Panc1 (cell line): ENCODE results near the gene KCNMB1. TPM values are rescaled to one million over a fixed set of nuclear protein-coding genes. Genes with fewer than 3 reads are reported as not detected.
A peak's percentile ranks its signal among the peaks of the same experiment; 100 is the strongest.

ENCODE experiments used
- ATAC-seq: fragments of 200-7000 bp; cut with Tn5 transposase; 2 replicates; pipeline ENCODE4 v1.9.1; 2020; ENCODE audit warnings: mild to moderate bottlenecking, moderate library complexity
- BruUV-seq: library from RNA; stranded (reverse); fragments of 400-500 nt; replicated peaks from 2 replicates; lab custom pipeline; 2021; lab: Mats Ljungman, UMichigan
- CTCF ChIA-PET: fragments of 300-600 bp; sonication (Branson Sonifier 250); formaldehyde crosslinking; loops from one replicate; lab custom pipeline; 2022; ENCODE audit warnings: antibody characterized with exemption; lab: Charles Lee
- POLR2A ChIA-PET: fragments of 300-600 bp; sonication (Branson Sonifier 250); formaldehyde crosslinking; loops from one replicate; lab custom pipeline; 2022; ENCODE audit warnings: antibody characterized with exemption; lab: Charles Lee
- DNase-seq: peaks from one replicate; pipeline ENCODE4 v3.0.0-alpha.2; 2010; ENCODE audit warnings: low read depth, low spot score
- H3K27ac ChIP-seq: 2 replicates; pipeline ENCODE4 v1.5.1; 2011; ENCODE audit warnings: mild to moderate bottlenecking, low read length, inconsistent platforms
- H3K27me3 ChIP-seq: fragments of 200-500 bp; sonication (Bioruptor generic); 2 replicates; pipeline ENCODE4 v1.6.0; 2014; ENCODE audit warnings: low read length, inconsistent platforms; ENCODE audit not compliant: control insufficient read depth, insufficient read depth
- H3K36me3 ChIP-seq: fragments of 200-500 bp; sonication (Bioruptor generic); 2 replicates; pipeline ENCODE4 v1.5.1; 2014; ENCODE audit warnings: inconsistent platforms, mild to moderate bottlenecking, low read length, moderate library complexity; ENCODE audit not compliant: control insufficient read depth, insufficient read depth
- H3K4me1 ChIP-seq: 2 replicates; pipeline ENCODE4 v1.5.1; 2011; ENCODE audit warnings: inconsistent platforms, mild to moderate bottlenecking, low read length, moderate library complexity; ENCODE audit not compliant: control insufficient read depth, insufficient read depth
- H3K4me3 ChIP-seq, 2 experiments: 2 replicates each; pipeline ENCODE4 v1.5.1; 2011 to 2012; ENCODE audit warnings: low read depth in 2 of 2, low read length in 2 of 2, mild to moderate bottlenecking in 2 of 2, inconsistent platforms in 1 of 2, moderate library complexity in 1 of 2
- H3K9me3 ChIP-seq: fragments of 200-500 bp; sonication (Bioruptor generic); 2 replicates; pipeline ENCODE4 v1.5.1; 2014; ENCODE audit warnings: low read depth, mild to moderate bottlenecking, inconsistent platforms, low read length, moderate library complexity; ENCODE audit not compliant: control insufficient read depth, insufficient read depth
- CTCF ChIP-seq: fragments of 450-650 bp; IDR thresholded peaks from 2 replicates; pipeline ENCODE4 v1.5.1; 2017; ENCODE audit warnings: mild to moderate bottlenecking
- POLR2AphosphoS5 ChIP-seq: IDR thresholded peaks from 2 replicates; pipeline ENCODE4 v1.6.1; 2012; ENCODE audit warnings: mild to moderate bottlenecking, low read depth, low read length, moderate library complexity
- SIN3A ChIP-seq: IDR thresholded peaks from 2 replicates; pipeline ENCODE4 v1.6.1; 2012; ENCODE audit warnings: low read depth, mild to moderate bottlenecking, low read length, moderate library complexity, borderline replicate concordance; ENCODE audit not compliant: insufficient read depth
- TCF7L2 ChIP-seq: IDR thresholded peaks from 2 replicates; pipeline ENCODE4 v1.6.1; 2011; ENCODE audit warnings: mild to moderate bottlenecking, low read depth, low read length, inconsistent platforms
- in situ Hi-C: cut with HindIII; loops from 2 replicates; pipeline ENCODE4 v1.10.0; 2016; ENCODE audit warnings: low sequenced_read_pairs, low pct_unique_long_range_greater_than_20kb
- intact Hi-C: fragments of 100-400 bp; cut with micrococcal nuclease; formaldehyde crosslinking; loops from one replicate; pipeline ENCODE4 v1.10.0; 2022; ENCODE audit not compliant: unreplicated experiment
- total RNA-seq: library from RNA; stranded (reverse); gene quantifications from one replicate; pipeline ENCODE4 v1.2.1, GENCODE V29; 2021; ENCODE audit not compliant: unreplicated experiment
- TF ChIP-seq, protein P1 (sequence below), 2 experiments: IDR thresholded peaks; 2 replicates each; pipeline ENCODE4 v1.6.1; 2011 to 2012; ENCODE audit warnings: low read depth in 2 of 2, control low read depth in 1 of 2, low read length in 1 of 2, mild to moderate bottlenecking in 1 of 2, moderate library complexity in 1 of 2; ENCODE audit not compliant: insufficient read depth in 1 of 2

The KCNMB1 gene
- total RNA-seq, 1 experiment from 2014 or later, result not detected

GRCh38 chr5:170413897-170414296 lies 24.7 kb upstream of the KCNMB1 start:
- CTCF ChIA-PET, result no interaction called here
- in situ Hi-C loops, result no loop called here

DNA sequence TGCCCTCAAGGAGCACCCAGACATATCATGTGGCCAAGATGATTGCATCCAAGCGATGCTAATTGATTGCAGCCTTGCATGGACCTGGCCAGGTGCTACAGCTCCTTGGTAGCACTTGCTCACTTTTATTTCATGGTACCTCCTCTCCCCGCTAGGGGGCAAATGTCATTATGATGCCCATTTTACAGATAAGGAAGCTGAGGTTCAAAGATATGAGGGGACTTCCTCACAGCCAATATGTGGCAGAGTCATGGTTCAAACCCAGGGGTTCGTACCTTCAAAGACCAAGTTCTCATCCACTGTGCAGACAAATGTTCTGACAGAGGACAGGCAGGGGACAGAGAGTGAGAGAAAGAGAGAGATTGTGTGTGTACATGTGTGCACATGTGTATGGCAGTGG lies 21.9 kb upstream of the KCNMB1 start:
- H3K4me1 ChIP-seq, result no peaks in the 10 kb centered on the region
- no peak for TF ChIP-seq TCF7L2
- no peak for TF ChIP-seq POLR2AphosphoS5
- TF ChIP-seq, protein P1, sequence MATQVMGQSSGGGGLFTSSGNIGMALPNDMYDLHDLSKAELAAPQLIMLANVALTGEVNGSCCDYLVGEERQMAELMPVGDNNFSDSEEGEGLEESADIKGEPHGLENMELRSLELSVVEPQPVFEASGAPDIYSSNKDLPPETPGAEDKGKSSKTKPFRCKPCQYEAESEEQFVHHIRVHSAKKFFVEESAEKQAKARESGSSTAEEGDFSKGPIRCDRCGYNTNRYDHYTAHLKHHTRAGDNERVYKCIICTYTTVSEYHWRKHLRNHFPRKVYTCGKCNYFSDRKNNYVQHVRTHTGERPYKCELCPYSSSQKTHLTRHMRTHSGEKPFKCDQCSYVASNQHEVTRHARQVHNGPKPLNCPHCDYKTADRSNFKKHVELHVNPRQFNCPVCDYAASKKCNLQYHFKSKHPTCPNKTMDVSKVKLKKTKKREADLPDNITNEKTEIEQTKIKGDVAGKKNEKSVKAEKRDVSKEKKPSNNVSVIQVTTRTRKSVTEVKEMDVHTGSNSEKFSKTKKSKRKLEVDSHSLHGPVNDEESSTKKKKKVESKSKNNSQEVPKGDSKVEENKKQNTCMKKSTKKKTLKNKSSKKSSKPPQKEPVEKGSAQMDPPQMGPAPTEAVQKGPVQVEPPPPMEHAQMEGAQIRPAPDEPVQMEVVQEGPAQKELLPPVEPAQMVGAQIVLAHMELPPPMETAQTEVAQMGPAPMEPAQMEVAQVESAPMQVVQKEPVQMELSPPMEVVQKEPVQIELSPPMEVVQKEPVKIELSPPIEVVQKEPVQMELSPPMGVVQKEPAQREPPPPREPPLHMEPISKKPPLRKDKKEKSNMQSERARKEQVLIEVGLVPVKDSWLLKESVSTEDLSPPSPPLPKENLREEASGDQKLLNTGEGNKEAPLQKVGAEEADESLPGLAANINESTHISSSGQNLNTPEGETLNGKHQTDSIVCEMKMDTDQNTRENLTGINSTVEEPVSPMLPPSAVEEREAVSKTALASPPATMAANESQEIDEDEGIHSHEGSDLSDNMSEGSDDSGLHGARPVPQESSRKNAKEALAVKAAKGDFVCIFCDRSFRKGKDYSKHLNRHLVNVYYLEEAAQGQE (IDR thresholded peaks at IDR 0.05; ENCODE audit: insufficient read depth in 1 of 2, low read depth in 2 of 2, low read length in 1 of 2), result no peak
- no peak for TF ChIP-seq SIN3A
- peak; percentile 63 for TF ChIP-seq CTCF
- CTCF ChIA-PET, result no interaction called here
- no peak for ATAC-seq
- DNase-seq, result no peak
- intact Hi-C loops, result no loop called here
- POLR2A ChIA-PET, result no interaction called here
- no TSS peak for BruUV-seq
- H3K27ac ChIP-seq, result no peak overlapping the region
- in situ Hi-C loops, result no loop called here
- H3K9me3 ChIP-seq, result no peaks in the 10 kb centered on the region
- H3K36me3 ChIP-seq, result no peaks in the 10 kb centered on the region
- H3K4me3 ChIP-seq, result no peak overlapping the region
- no peaks in the 10 kb centered on the region for H3K27me3 ChIP-seq

More at GRCh38 chr5:170413897-170414296, 24.7 kb upstream of the KCNMB1 start:
- no peaks in the 10 kb centered on the region for H3K36me3 ChIP-seq
- no peaks in the 10 kb centered on the region for H3K4me1 ChIP-seq
- H3K27me3 ChIP-seq, result no peaks in the 10 kb centered on the region
- H3K27ac ChIP-seq, result no peak overlapping the region
- no TSS peak for BruUV-seq
- TF ChIP-seq, protein P1 (IDR thresholded peaks at IDR 0.05; ENCODE audit: insufficient read depth in 1 of 2, low read depth in 2 of 2, low read length in 1 of 2), result no peak
- TF ChIP-seq SIN3A (no peak), CTCF (no peak), POLR2AphosphoS5 (no peak)
- DNase-seq, result no peak
- intact Hi-C loops, result no loop called here
- POLR2A ChIA-PET, result no interaction called here
- no peak for ATAC-seq
- no peak overlapping the region for H3K4me3 ChIP-seq
- no peaks in the 10 kb centered on the region for H3K9me3 ChIP-seq
